Liver (tissue), 9 donors: Measurements from ENCODE around the gene ACVR1. TPM values are rescaled to one million over a fixed set of nuclear protein-coding genes. Genes with fewer than 3 reads are reported as not detected.

ENCODE experiments used
- DNase-seq: peaks from one replicate; pipeline ENCODE4 v3.0.0-alpha.2; 2017; ENCODE audit warnings: low spot score
- H3K27ac ChIP-seq, 2 donors: one replicate each; pipeline ENCODE4 v1.7.0; 2013; ENCODE audit warnings: inconsistent platforms in 2 of 2, low read length in 2 of 2, control low read depth in 1 of 2, low read depth in 1 of 2, mild to moderate bottlenecking in 1 of 2
- H3K27me3 ChIP-seq, 4 donors: one replicate each; pipeline versions ENCODE4 v1.6.1 to v1.7.0; 2013; ENCODE audit warnings: low read length in 3 of 4, inconsistent platforms in 1 of 4, mild to moderate bottlenecking in 1 of 4, moderate library complexity in 1 of 4; ENCODE audit not compliant: control insufficient read depth in 4 of 4, insufficient read depth in 4 of 4
- H3K36me3 ChIP-seq, 4 donors: one replicate each; pipeline versions ENCODE4 v1.6.1 to v1.7.0; 2013; ENCODE audit warnings: low read length in 3 of 4, mild to moderate bottlenecking in 3 of 4, low read depth in 1 of 4, moderate library complexity in 1 of 4; ENCODE audit not compliant: control insufficient read depth in 4 of 4, insufficient read depth in 3 of 4
- H3K4me1 ChIP-seq, 4 donors: one replicate each; pipeline versions ENCODE4 v1.6.1 to v1.7.0; 2013; ENCODE audit warnings: low read length in 3 of 4, mild to moderate bottlenecking in 3 of 4, moderate library complexity in 1 of 4; ENCODE audit not compliant: control insufficient read depth in 4 of 4, insufficient read depth in 4 of 4
- H3K4me3 ChIP-seq, 3 donors: one replicate each; pipeline versions ENCODE4 v1.6.1 to v1.7.0; 2013; ENCODE audit warnings: low read length in 3 of 3, control low read depth in 1 of 3, low read depth in 1 of 3, mild to moderate bottlenecking in 1 of 3
- H3K9ac ChIP-seq, 2 donors: one replicate each; pipeline ENCODE4 v1.7.0; 2013; ENCODE audit warnings: low read length in 2 of 2, mild to moderate bottlenecking in 2 of 2, moderate library complexity in 2 of 2, control low read depth in 1 of 2, low read depth in 1 of 2
- H3K9me3 ChIP-seq, 4 donors: one replicate each; pipeline versions ENCODE4 v1.6.1 to v1.7.0; 2013; ENCODE audit warnings: low read length in 3 of 4; ENCODE audit not compliant: control insufficient read depth in 4 of 4
- ATF3 ChIP-seq: IDR thresholded peaks from 2 replicates; pipeline ENCODE4 v1.6.1; 2016; ENCODE audit warnings: antibody characterized with exemption
- EGR1 ChIP-seq, 2 donors: IDR thresholded peaks; 2 replicates each; pipeline ENCODE4 v1.6.1; 2016 to 2018; ENCODE audit warnings: antibody characterized with exemption in 2 of 2, low read depth in 2 of 2
- FOXA1 ChIP-seq: IDR thresholded peaks from 2 replicates; pipeline ENCODE4 v1.6.1; 2016; ENCODE audit warnings: antibody characterized with exemption
- FOXA2 ChIP-seq: IDR thresholded peaks from 2 replicates; pipeline ENCODE4 v1.6.1; 2016; ENCODE audit warnings: antibody characterized with exemption
- GABPA ChIP-seq, 2 donors: IDR thresholded peaks in 1 of 2; conservative IDR thresholded peaks in 1 of 2; 2 replicates each; pipeline ENCODE4 v1.6.1; 2016; ENCODE audit warnings: antibody characterized with exemption in 2 of 2, mild to moderate bottlenecking in 1 of 2, moderate library complexity in 1 of 2
- HNF4A ChIP-seq, 2 donors: conservative IDR thresholded peaks; 2 replicates each; pipeline ENCODE4 v1.6.1; 2016; ENCODE audit warnings: antibody characterized with exemption in 2 of 2, mild to moderate bottlenecking in 2 of 2
- HNF4G ChIP-seq: IDR thresholded peaks from 2 replicates; pipeline ENCODE4 v1.6.1; 2016; ENCODE audit warnings: antibody characterized with exemption
- JUND ChIP-seq, 2 donors: IDR thresholded peaks; 2 replicates each; pipeline ENCODE4 v1.6.1; 2016; ENCODE audit warnings: antibody characterized with exemption in 2 of 2
- MAX ChIP-seq: IDR thresholded peaks from 2 replicates; pipeline ENCODE4 v1.6.1; 2016; ENCODE audit warnings: antibody characterized with exemption
- NR2F2 ChIP-seq: IDR thresholded peaks from 2 replicates; pipeline ENCODE4 v1.6.1; 2016; ENCODE audit warnings: antibody characterized with exemption
- RAD21 ChIP-seq, 2 donors: IDR thresholded peaks; 2 replicates each; pipeline ENCODE4 v1.6.1; 2016; ENCODE audit warnings: antibody characterized with exemption in 2 of 2, mild to moderate bottlenecking in 2 of 2
- REST ChIP-seq: IDR thresholded peaks from 2 replicates; pipeline ENCODE4 v1.6.1; 2016; ENCODE audit warnings: antibody characterized with exemption, mild to moderate bottlenecking
- SP1 ChIP-seq: IDR thresholded peaks from 2 replicates; pipeline ENCODE4 v1.6.1; 2018; ENCODE audit warnings: antibody characterized with exemption, mild to moderate bottlenecking
- TAF1 ChIP-seq: conservative IDR thresholded peaks from 2 replicates; pipeline ENCODE4 v1.6.1; 2016; ENCODE audit warnings: antibody characterized with exemption, mild to moderate bottlenecking
- YY1 ChIP-seq: IDR thresholded peaks from 2 replicates; pipeline ENCODE4 v1.6.1; 2016; ENCODE audit warnings: antibody characterized with exemption, mild to moderate bottlenecking
- WGBS: extraction: QIAGEN DNeasy Blood & Tissue Kit; methylation state at CpG from one replicate; pipeline ENCODE4 v1.1.7; 2013; 5-methylcytosine and 5-hydroxymethylcytosine counted together
- polyA plus RNA-seq, 2 donors: library from polyadenylated mRNA; stranded (reverse) in 1 of 2; unstranded in 1 of 2; fragments of 200-250 nt in 1 of 2; fragments of >200 nt in 1 of 2; fragmentation: Nextera tagmentation in 1 of 2; extraction: Ambion mirVana in 1 of 2; gene quantifications; one replicate each; pipeline versions ENCODE4 v1.2.1 to v1.2.3, GENCODE V29; 2013 to 2015
- total RNA-seq, 2 donors: library from RNA; depleted of rRNA; stranded (reverse); fragments of >200 nt; gene quantifications; one replicate each; pipeline ENCODE4 v1.2.3, GENCODE V29; 2014
- TF ChIP-seq, protein P1 (sequence below): fragments of 150-350 bp; IDR thresholded peaks from 2 replicates; pipeline ENCODE4 v1.5.1; 2017; ENCODE audit warnings: improper control_type of control experiment, low read depth, low read length; ENCODE audit not compliant: missing input control
- TF ChIP-seq, protein P2 (sequence below): IDR thresholded peaks from 2 replicates; pipeline ENCODE4 v1.6.1; 2016; ENCODE audit warnings: antibody characterized with exemption
- donor health status: healthy.
- donor health status: healthy.
- donor health status: healthy.
- donor health status: healthy.
- donor health status: healthy.

Gene ACVR1
- total and polyA plus RNA-seq, 4 donors = 6.2 to 20.4 (median 8.5) TPM

GRCh38 chr2:157858846-157859245, 17.3 kb downstream of the ACVR1 start:
- no peaks in the 10 kb centered on the region for H3K27me3 ChIP-seq
- no peak for DNase-seq
- H3K9me3 ChIP-seq = no peaks in the 10 kb centered on the region
- no peak overlapping the region for H3K27ac ChIP-seq
- no peak overlapping the region for H3K4me3 ChIP-seq
- H3K9ac ChIP-seq = no peak overlapping the region
- 82% methylated on average over 6 of the region's 6 CpGs for WGBS
- H3K4me1 ChIP-seq = no peaks in the 10 kb centered on the region
- TF ChIP-seq REST (no peak), ATF3 (no peak), TAF1 (no peak), FOXA1 (no peak), HNF4G (no peak), YY1 (no peak), MAX (no peak), RAD21 (IDR thresholded peaks at IDR 0.05) (no peak)
- TF ChIP-seq, protein P1, sequence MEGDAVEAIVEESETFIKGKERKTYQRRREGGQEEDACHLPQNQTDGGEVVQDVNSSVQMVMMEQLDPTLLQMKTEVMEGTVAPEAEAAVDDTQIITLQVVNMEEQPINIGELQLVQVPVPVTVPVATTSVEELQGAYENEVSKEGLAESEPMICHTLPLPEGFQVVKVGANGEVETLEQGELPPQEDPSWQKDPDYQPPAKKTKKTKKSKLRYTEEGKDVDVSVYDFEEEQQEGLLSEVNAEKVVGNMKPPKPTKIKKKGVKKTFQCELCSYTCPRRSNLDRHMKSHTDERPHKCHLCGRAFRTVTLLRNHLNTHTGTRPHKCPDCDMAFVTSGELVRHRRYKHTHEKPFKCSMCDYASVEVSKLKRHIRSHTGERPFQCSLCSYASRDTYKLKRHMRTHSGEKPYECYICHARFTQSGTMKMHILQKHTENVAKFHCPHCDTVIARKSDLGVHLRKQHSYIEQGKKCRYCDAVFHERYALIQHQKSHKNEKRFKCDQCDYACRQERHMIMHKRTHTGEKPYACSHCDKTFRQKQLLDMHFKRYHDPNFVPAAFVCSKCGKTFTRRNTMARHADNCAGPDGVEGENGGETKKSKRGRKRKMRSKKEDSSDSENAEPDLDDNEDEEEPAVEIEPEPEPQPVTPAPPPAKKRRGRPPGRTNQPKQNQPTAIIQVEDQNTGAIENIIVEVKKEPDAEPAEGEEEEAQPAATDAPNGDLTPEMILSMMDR = no peak
- TF ChIP-seq, protein P2, sequence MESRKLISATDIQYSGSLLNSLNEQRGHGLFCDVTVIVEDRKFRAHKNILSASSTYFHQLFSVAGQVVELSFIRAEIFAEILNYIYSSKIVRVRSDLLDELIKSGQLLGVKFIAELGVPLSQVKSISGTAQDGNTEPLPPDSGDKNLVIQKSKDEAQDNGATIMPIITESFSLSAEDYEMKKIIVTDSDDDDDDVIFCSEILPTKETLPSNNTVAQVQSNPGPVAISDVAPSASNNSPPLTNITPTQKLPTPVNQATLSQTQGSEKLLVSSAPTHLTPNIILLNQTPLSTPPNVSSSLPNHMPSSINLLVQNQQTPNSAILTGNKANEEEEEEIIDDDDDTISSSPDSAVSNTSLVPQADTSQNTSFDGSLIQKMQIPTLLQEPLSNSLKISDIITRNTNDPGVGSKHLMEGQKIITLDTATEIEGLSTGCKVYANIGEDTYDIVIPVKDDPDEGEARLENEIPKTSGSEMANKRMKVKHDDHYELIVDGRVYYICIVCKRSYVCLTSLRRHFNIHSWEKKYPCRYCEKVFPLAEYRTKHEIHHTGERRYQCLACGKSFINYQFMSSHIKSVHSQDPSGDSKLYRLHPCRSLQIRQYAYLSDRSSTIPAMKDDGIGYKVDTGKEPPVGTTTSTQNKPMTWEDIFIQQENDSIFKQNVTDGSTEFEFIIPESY = no peak
- peaks cover 0 to 7% (median 2%) of the 10 kb centered on the region in 4 donors for H3K36me3 ChIP-seq

DNA sequence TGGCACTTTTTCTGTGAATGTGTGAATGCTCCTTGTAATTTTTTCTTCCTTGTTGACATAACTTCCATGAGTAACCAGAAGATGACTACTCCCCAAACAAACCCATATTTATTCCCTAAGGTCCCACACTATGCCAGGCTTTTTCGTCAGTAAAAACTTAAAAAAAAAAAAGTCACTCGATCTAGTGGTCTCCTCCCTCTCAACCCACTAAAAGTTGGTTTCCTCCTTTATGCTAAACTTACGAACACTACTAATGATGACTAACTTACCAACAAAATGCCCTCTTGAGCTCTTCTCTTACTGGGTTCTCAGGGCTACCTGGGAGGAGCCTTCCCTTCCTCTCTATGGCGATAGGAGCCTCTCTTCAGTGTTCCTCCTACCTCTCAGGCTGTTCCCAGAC, 18.2 kb downstream of the ACVR1 start:
- H3K4me3 ChIP-seq = no peak overlapping the region
- no peak for DNase-seq
- 87% methylated on average over 4 of the region's 4 CpGs for WGBS
- H3K4me1 ChIP-seq = peaks cover 0 to 2% (median 0%) of the 10 kb centered on the region in 4 donors
- H3K36me3 ChIP-seq = peaks cover 0 to 7% (median 2%) of the 10 kb centered on the region in 4 donors
- H3K27me3 ChIP-seq = no peaks in the 10 kb centered on the region
- no peaks in the 10 kb centered on the region for H3K9me3 ChIP-seq
- H3K9ac ChIP-seq = no peak overlapping the region
- H3K27ac ChIP-seq = no peak overlapping the region
- TF ChIP-seq YY1 (no peak), RAD21 (IDR thresholded peaks at IDR 0.05) (no peak), NR2F2 (no peak), FOXA1 (no peak), EGR1 (IDR thresholded peaks at IDR 0.05; ENCODE audit: low read depth in 2 of 2) (no peak), ATF3 (no peak), HNF4G (no peak), HNF4A (conservative IDR thresholded peaks at IDR 0.05) (no peak), SP1 (no peak), FOXA2 (no peak), MAX (no peak), GABPA (IDR thresholded peaks at IDR 0.05 in 1 of 2, conservative IDR thresholded peaks at IDR 0.05 in 1 of 2) (no peak), JUND (IDR thresholded peaks at IDR 0.05) (no peak)
- TF ChIP-seq, protein P2 = no peak
- TF ChIP-seq, protein P1 = no peak
